GM21526 (cell line): ENCODE results near the gene KCNN2.

Experiments used
- ATAC-seq: cut with Tn5 transposase; IDR thresholded peaks from one replicate; pipeline ENCODE4 v1.9.1; 2021; ENCODE audit warnings: moderate library complexity; ENCODE audit not compliant: unreplicated experiment, low FRiP score

KCNN2 gene

DNA sequence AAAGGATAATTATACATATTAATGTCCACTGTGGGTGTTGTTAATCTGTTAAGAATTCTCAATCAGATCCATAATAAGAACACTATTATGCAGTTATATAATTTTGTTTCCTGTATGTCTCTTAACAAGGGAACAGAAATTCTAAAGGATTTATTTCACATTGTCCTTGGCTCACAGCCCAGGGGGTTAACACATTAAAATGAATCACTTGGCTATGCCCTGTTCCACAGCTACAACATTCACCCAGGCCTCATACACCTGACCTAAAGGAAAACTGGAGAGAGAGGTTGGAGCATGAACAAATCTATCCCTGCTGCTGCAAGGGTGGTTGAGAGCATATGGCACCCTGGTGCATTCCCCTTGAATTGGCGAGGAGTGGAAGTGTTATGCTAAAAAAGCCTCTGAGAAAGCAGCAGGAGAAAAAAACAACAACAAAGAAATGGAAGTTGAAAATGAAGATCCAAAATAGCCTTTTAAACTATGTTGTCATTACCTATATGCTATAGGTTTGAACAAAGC is 116.0 kb downstream of the KCNN2 start:
- no peak for ATAC-seq

- ATAC-seq: no peak
These were observed 138.9 kb downstream of the KCNN2 start for GRCh38 chr5:114500756-114501155.

- ATAC-seq: no peak
These were observed 142.7 kb downstream of the KCNN2 start for GRCh38 chr5:114504560-114504959.

- no peak for ATAC-seq
These were observed 162.4 kb downstream of the KCNN2 start for GRCh38 chr5:114524221-114524620.

DNA sequence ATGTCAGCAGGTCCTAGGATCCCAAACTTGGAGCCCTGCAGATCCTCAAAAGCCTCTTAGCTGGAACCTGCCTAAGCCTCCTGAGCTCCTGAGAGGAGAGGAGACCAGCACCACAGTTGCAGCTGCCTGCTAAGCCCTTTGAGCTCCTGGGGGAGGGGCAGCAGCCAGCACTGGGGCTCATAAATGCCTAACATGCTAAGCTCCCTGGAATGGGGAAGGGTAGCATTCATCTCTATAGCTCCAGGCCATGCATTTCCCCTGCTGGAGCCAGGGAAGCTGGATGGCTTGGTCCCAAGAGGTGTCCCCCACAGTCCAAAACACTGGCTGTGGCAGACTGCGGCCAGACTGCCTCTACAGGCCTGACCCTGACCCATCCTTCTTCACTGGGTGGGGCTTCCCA is 182.7 kb downstream of the KCNN2 start:
- ATAC-seq: no peak
